ENCODE measurements around the gene PEDS1.
"Not testable (repeated sequence)": the region's sequence is repeated elsewhere in the genome, so short reads cannot be mapped to it uniquely, and the experiment has no call there.

Gene PEDS1

GRCh38 chr20:50138120-50138478 lies 15.4 kb downstream of the PEDS1 start:
- no peak for TF ChIP-seq CTCF (conservative IDR thresholded peaks at IDR 0.05; ENCODE audit: low read length)
- no peak overlapping the region for H3K4me3 ChIP-seq (ENCODE audit: low read length)
- no peak for DNase-seq (ENCODE audit: low read depth)

GRCh38 chr20:50137702-50138101 lies 15.8 kb downstream of the PEDS1 start:
- not testable (repeated sequence) for DNase-seq (ENCODE audit: low read depth); H3K4me3 ChIP-seq (ENCODE audit: low read length)

- H3K4me3 ChIP-seq (ENCODE audit: low read length), result no peak overlapping the region
These were observed 16.5 kb downstream of the PEDS1 start for GRCh38 chr20:50136822-50137599.

GRCh38 chr20:50135157-50135556 lies 18.4 kb downstream of the PEDS1 start:
- not testable (repeated sequence) for H3K4me3 ChIP-seq (ENCODE audit: low read length); DNase-seq (ENCODE audit: low read depth)

More at GRCh38 chr20:50136822-50137599, 16.5 kb downstream of the PEDS1 start:
- no peak for TF ChIP-seq CTCF (conservative IDR thresholded peaks at IDR 0.05; ENCODE audit: low read length)
- DNase-seq (ENCODE audit: low read depth), result no peak

GRCh38 chr20:50133474-50134217 lies 19.9 kb downstream of the PEDS1 start:
- DNase-seq (ENCODE audit: low read depth), result no peak
- H3K4me3 ChIP-seq (ENCODE audit: low read length), result no peak overlapping the region
- TF ChIP-seq CTCF (conservative IDR thresholded peaks at IDR 0.05; ENCODE audit: low read length), result no peak; the same call in 1 of the 2 replicates

- DNase-seq (ENCODE audit: low read depth), result no peak
- H3K4me3 ChIP-seq (ENCODE audit: low read length), result no peak overlapping the region
- TF ChIP-seq CTCF (conservative IDR thresholded peaks at IDR 0.05; ENCODE audit: low read length), result no peak
These were observed 20.5 kb downstream of the PEDS1 start for GRCh38 chr20:50133041-50133440.

GRCh38 chr20:50130995-50131394 lies 22.5 kb downstream of the PEDS1 start:
- DNase-seq (ENCODE audit: low read depth), result peak; percentile 28
- no peak overlapping the region for H3K4me3 ChIP-seq (ENCODE audit: low read length)
- TF ChIP-seq CTCF (conservative IDR thresholded peaks at IDR 0.05; ENCODE audit: low read length), result no peak

- no peak for TF ChIP-seq CTCF (conservative IDR thresholded peaks at IDR 0.05; ENCODE audit: low read length)
- DNase-seq (ENCODE audit: low read depth), result no peak
- no peak overlapping the region for H3K4me3 ChIP-seq (ENCODE audit: low read length)
These were observed 23.2 kb downstream of the PEDS1 start for GRCh38 chr20:50130356-50130723.

All from AG10803 (cell line).